ENCODE data around the gene HOXB13.

DNA sequence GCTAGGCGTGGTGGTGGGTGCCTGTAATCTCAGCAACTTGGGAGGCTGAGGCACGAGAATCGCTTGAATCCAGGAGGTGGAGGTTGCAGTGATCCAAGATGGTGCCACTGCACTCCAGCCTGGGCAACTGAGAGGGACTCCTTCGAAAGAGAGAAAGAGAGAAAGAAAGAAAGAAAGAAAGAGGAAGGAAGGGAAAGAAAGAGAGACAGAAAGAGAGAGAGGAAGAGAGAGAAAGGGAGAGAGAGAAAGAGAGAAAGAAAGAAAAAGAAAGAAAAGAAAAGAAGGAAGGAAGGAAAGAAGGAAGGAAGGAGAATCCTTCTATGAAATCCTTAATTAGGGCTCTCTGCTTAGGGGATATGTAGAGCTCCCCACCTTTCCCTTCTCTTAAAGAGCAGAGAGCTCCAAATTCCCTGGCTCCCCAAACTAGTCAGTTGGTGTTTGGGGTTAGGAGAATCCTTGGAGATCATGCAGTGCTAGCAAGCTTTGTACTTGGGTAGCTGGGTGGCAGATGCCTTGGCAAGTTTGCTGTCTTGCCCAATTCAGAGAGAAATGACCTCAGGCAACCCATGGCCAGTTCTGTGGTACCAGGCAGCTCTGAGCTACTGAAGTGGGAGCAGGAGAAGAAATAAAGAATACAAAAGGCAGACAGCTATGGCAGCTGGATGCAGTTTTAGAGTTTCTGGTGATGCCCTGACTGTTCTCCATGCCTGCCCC, 8.9 kb upstream of the HOXB13 start:
- TF ChIP-seq POLR2AphosphoS5 (IDR thresholded peaks at IDR 0.05; ENCODE audit: insufficient read depth, low read depth, low read length), result no peak
- TF ChIP-seq EZH2 (IDR thresholded peaks at IDR 0.05; ENCODE audit: borderline replicate concordance, low read depth, low read length, severe bottlenecking), result peak; percentile 9
- TF ChIP-seq POLR2A (IDR thresholded peaks at IDR 0.05; ENCODE audit: low read depth, low read length), result no peak
- TF ChIP-seq, protein P1, sequence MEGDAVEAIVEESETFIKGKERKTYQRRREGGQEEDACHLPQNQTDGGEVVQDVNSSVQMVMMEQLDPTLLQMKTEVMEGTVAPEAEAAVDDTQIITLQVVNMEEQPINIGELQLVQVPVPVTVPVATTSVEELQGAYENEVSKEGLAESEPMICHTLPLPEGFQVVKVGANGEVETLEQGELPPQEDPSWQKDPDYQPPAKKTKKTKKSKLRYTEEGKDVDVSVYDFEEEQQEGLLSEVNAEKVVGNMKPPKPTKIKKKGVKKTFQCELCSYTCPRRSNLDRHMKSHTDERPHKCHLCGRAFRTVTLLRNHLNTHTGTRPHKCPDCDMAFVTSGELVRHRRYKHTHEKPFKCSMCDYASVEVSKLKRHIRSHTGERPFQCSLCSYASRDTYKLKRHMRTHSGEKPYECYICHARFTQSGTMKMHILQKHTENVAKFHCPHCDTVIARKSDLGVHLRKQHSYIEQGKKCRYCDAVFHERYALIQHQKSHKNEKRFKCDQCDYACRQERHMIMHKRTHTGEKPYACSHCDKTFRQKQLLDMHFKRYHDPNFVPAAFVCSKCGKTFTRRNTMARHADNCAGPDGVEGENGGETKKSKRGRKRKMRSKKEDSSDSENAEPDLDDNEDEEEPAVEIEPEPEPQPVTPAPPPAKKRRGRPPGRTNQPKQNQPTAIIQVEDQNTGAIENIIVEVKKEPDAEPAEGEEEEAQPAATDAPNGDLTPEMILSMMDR (IDR thresholded peaks at IDR 0.05; ENCODE audit: extremely low read depth in 1 of 2, insufficient read depth in 1 of 2, low read depth in 1 of 2, low read length in 2 of 2), result no peak
- TF ChIP-seq MYC (IDR thresholded peaks at IDR 0.05; ENCODE audit: low read depth, low read length), result no peak
- no peak for TF ChIP-seq GATA2 (IDR thresholded peaks at IDR 0.05; ENCODE audit: insufficient read depth, insufficient read length, low read depth, low read length)
- TF ChIP-seq, protein P2, sequence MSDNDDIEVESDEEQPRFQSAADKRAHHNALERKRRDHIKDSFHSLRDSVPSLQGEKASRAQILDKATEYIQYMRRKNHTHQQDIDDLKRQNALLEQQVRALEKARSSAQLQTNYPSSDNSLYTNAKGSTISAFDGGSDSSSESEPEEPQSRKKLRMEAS (IDR thresholded peaks at IDR 0.05; ENCODE audit: insufficient read depth, insufficient read length), result no peak

All from endothelial cell of umbilical vein (primary cell).